ENCODE results near the gene MBD5.

Gene MBD5

DNA sequence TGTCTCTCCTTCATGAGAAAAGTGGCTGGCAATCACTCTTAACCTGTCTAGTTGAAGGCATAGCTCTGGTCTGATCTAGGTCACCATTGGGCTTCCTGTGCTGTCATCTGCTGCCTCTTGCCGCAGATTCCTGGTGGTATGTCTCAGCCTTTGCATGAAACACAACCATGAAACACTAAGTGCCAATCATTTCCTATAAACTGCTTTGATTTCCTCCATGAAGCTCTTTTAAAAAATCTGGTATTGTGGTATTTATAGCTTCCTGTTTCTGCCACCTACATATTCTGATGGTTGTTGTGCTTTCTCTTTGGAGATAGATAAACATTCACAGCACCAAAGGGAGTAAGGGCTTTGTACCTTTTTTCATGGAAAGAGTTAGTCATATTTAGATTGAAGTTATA, 503.6 kb downstream of the MBD5 start:
- no peak overlapping the region for H3K27ac ChIP-seq
- TF ChIP-seq, protein P1, sequence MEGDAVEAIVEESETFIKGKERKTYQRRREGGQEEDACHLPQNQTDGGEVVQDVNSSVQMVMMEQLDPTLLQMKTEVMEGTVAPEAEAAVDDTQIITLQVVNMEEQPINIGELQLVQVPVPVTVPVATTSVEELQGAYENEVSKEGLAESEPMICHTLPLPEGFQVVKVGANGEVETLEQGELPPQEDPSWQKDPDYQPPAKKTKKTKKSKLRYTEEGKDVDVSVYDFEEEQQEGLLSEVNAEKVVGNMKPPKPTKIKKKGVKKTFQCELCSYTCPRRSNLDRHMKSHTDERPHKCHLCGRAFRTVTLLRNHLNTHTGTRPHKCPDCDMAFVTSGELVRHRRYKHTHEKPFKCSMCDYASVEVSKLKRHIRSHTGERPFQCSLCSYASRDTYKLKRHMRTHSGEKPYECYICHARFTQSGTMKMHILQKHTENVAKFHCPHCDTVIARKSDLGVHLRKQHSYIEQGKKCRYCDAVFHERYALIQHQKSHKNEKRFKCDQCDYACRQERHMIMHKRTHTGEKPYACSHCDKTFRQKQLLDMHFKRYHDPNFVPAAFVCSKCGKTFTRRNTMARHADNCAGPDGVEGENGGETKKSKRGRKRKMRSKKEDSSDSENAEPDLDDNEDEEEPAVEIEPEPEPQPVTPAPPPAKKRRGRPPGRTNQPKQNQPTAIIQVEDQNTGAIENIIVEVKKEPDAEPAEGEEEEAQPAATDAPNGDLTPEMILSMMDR (conservative IDR thresholded peaks at IDR 0.05): no peak
- TF ChIP-seq ZFX (IDR thresholded peaks at IDR 0.05): no peak

DNA sequence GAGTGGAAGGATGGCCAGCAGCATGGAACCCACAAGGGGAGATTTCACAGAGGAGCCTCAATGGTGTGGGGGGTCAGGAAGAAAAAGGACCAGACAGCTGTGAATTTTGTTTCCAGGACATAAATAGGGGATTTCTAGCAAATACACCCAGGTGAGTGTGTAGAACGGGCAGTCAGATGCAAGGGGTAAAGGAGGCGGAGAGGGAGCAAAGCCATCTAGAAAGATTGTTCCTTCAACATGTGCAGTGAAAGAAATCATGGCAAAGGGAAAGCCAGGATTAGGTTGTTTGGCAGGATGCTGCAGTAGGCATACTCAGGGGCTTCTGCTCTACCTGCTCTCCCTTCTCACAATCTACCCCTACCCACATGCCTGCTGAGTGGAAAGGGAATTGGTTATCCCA, 504.2 kb downstream of the MBD5 start:
- TF ChIP-seq ZFX (IDR thresholded peaks at IDR 0.05): no peak
- TF ChIP-seq, protein P1 (conservative IDR thresholded peaks at IDR 0.05): no peak
- H3K27ac ChIP-seq: no peak overlapping the region

- H3K27ac ChIP-seq: no peak overlapping the region
- TF ChIP-seq, protein P1 (conservative IDR thresholded peaks at IDR 0.05): no peak
- no peak for TF ChIP-seq ZFX (IDR thresholded peaks at IDR 0.05)
These were observed 505.8 kb downstream of the MBD5 start for GRCh38 chr2:148526509-148527346.

GRCh38 chr2:148527488-148528340, 506.8 kb downstream of the MBD5 start:
- TF ChIP-seq, protein P1 (conservative IDR thresholded peaks at IDR 0.05): no peak
- TF ChIP-seq ZFX (IDR thresholded peaks at IDR 0.05): no peak

DNA sequence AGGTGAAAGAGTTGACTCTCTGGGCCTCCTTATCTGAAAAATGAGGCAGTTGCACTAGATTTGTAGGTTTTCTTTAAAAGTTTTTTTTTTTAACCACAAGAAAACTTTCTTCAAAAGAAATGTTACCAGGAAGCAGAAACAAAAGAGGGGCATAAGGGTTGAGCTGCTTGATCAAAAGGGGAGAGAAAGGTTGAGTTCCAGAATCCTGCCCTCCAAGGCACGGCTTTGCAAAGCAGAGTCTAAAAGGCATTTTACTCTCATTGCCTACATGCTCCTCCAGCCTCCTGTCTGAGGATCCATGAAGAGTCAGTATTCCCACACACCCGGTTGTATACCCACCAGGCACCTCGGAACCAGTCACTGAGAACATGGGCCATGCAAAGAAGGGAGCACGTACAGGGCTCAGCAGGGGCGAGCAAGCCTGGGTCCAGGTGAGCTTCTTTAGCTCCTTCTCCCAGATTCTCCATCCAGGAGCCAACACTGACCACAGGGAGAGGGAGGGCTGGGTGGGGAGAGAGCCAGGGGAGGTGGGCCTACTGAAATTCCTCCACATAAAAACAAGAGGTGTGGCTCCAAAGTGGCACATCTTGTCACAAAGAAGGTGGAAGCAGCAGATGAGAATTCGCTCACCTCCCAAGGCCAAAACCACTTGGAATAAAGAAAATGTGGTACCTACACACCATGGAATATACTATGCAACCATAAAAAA, 507.6 kb downstream of the MBD5 start:
- TF ChIP-seq, protein P1 (conservative IDR thresholded peaks at IDR 0.05): no peak
- TF ChIP-seq ZFX (IDR thresholded peaks at IDR 0.05): no peak
- H3K27ac ChIP-seq: no peak overlapping the region

More at GRCh38 chr2:148527488-148528340, 506.8 kb downstream of the MBD5 start:
- H3K27ac ChIP-seq: no peak overlapping the region

DNA sequence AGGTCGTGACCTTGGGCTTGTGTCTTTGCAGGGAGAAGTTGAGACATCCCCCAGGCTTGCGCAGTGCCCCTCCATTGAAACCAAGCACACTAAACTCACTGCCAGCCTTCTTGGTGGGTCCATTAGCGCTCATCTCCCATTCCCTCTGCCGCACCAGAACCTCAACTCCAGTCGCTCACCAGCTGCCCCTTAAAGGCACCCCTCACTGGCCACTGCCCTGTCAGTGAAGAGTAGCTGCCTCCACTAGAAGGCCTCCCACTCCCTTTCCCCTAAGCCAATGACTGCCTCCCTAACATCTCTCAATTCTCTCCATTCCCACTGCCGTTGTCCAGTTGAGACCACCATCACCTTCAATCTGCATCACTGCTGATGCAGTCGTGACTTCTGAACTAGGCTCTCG, 508.9 kb downstream of the MBD5 start:
- H3K27ac ChIP-seq: no peak overlapping the region
- TF ChIP-seq, protein P1 (conservative IDR thresholded peaks at IDR 0.05): no peak
